LNCAP (cell line): ENCODE results near the gene AQP4.

Experiments used
- TF ChIP-seq, protein P1 (sequence below): fragments of 450-650 bp; IDR thresholded peaks from 2 replicates; pipeline ENCODE4 v1.5.1; 2017; ENCODE audit warnings: mild to moderate bottlenecking

Gene AQP4

GRCh38 chr18:26812462-26812861, 53.0 kb downstream of the AQP4 start:
- TF ChIP-seq, protein P1, sequence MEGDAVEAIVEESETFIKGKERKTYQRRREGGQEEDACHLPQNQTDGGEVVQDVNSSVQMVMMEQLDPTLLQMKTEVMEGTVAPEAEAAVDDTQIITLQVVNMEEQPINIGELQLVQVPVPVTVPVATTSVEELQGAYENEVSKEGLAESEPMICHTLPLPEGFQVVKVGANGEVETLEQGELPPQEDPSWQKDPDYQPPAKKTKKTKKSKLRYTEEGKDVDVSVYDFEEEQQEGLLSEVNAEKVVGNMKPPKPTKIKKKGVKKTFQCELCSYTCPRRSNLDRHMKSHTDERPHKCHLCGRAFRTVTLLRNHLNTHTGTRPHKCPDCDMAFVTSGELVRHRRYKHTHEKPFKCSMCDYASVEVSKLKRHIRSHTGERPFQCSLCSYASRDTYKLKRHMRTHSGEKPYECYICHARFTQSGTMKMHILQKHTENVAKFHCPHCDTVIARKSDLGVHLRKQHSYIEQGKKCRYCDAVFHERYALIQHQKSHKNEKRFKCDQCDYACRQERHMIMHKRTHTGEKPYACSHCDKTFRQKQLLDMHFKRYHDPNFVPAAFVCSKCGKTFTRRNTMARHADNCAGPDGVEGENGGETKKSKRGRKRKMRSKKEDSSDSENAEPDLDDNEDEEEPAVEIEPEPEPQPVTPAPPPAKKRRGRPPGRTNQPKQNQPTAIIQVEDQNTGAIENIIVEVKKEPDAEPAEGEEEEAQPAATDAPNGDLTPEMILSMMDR, result no peak

GRCh38 chr18:26809346-26809745, 56.2 kb downstream of the AQP4 start:
- TF ChIP-seq, protein P1, result no peak

GRCh38 chr18:26806224-26806623, 59.3 kb downstream of the AQP4 start:
- TF ChIP-seq, protein P1, result no peak

DNA sequence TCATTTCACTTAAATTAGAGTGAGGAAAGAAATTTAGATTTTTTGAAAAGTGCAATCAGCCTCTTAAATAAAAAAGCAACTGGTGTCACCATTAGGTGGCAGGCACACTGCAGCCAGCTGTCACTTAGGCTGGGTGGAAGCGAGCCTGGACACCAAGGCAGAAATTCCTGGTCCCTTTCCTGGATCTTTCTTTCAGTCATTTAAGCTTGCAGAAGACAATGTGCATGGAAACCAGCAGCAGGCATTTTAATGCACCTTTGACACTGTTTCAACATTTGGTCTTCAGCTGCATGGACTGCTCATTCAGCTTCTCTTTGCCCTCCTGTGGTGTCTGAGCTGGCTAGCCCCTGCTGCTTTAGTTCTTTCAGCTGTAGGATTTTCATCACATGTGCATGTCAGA, 61.0 kb downstream of the AQP4 start:
- TF ChIP-seq, protein P1, result peak; percentile 58

DNA sequence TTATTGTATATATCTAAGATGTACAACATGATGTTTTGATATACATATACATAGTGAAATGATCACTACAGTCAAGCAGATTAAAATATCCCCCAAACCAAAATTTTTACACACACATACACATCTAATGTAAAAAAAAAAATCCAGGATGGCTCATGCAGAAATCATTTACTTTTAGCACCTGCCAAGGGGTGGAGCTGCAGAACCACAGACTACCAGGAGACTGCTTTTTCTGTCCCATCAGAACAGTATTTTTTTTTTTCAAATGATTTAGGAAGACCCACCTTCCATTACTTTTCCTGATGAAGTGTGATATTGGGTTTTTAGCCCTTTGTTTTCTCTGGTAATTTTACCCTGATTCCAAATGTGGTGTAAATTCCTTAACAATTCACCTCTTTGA, 61.9 kb downstream of the AQP4 start:
- TF ChIP-seq, protein P1, result peak; percentile 43

GRCh38 chr18:26802330-26803200, 62.9 kb downstream of the AQP4 start:
- TF ChIP-seq, protein P1, result no peak
